Measurements from ENCODE around the gene THADA.
"Not testable (repeated sequence)": the region's sequence is repeated elsewhere in the genome, so short reads cannot be mapped to it uniquely, and the experiment has no call there.

Gene THADA
- long read RNA-seq, donor 1, full-length matches to known transcripts, result 3 of 3 reads
- long read RNA-seq, donor 1, partial matches to known transcripts, result 0 of 3 reads
- long read RNA-seq, donor 1, other reads (novel, unspliced or antisense), result 0 of 3 reads
- long read RNA-seq, donor 2, result 0 reads
- long read RNA-seq, donor 3, partial matches to known transcripts, result 0 of 1 reads
- long read RNA-seq, donor 3, other reads (novel, unspliced or antisense), result 0 of 1 reads
- long read RNA-seq, donor 4, partial matches to known transcripts, result 0 of 1 reads
- long read RNA-seq, donor 4, other reads (novel, unspliced or antisense), result 0 of 1 reads
- long read RNA-seq, donor 5, full-length matches to known transcripts, result 2 of 2 reads
- long read RNA-seq, donor 5, partial matches to known transcripts, result 0 of 2 reads
- long read RNA-seq, donor 5, other reads (novel, unspliced or antisense), result 0 of 2 reads
- long read RNA-seq, donor 6, partial matches to known transcripts, result 0 of 2 reads
- long read RNA-seq, donor 6, other reads (novel, unspliced or antisense), result 0 of 2 reads
- long read RNA-seq, donor 7, partial matches to known transcripts, result 0 of 1 reads
- long read RNA-seq, donor 7, other reads (novel, unspliced or antisense), result 0 of 1 reads
- long read RNA-seq, donor 8, full-length matches to known transcripts, result 2 of 2 reads
- long read RNA-seq, donor 8, partial matches to known transcripts, result 0 of 2 reads
- long read RNA-seq, donor 8, other reads (novel, unspliced or antisense), result 0 of 2 reads

DNA sequence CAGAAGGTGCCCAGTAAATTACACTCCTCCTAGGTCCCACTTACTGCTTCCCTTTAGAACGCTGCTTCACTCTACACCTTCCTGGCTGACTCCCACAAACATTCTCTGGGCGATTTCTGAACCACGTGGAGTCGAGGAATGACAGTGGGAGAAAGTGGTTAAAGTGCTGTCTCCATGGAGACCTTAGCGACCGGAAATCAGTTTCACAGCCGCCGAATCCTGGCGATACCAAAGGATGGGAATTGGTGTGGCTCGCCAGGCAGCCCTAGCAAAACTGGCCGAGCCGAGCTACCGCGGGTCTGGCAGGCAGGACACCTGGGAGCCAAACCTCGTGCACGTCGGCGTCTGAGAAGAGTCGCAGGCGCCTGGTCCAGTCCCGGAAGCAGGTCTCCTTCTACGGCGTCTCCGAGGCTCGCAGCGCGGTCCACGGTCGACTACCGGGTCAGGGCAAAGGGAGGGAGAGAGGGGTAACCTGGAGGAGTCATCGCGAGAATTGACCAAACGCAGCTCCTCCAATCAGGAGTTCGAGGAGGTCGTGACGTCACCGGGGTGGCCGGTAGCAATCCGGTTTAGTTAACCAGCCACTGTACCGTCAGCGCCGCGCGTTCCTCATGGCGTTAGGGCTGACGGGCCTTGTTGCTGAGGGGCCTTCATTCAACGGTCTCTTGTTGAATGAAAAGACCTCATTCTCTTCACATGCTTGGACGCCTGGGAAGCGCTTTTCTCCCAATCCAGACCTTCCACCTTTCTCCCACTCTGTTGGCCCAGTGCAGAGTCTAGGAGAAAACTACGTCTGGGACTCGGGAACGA is at the start of gene THADA:
TSS of gene THADA (minus strand) at position 436 of the 810 bp plus-strand sequence. CDS start 3,646 bp downstream, outside the sequence.
- DNase-seq, result peak; percentile 93

DNA sequence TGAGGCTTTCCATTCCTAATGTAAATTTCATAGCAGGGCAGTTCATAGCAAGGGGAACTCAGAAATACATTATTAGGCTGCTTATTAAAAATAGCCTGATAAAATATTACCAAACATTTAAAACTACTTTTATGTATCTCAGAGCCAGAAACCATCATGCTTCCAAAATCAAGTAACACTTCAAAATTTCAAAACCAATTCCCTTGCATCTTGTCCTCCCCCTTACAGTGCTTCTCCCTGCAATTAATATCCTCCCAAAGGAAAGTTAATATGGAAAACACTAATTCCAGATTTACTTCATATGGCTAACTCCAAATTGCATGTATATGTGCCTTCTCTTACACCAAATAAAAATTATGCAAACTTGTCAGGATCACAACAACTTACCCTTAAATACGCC is 47.8 kb upstream of the THADA start:
- DNase-seq, result no peak

GRCh38 chr2:43642363-43642762 is 46.5 kb upstream of the THADA start:
- no peak for DNase-seq

DNA sequence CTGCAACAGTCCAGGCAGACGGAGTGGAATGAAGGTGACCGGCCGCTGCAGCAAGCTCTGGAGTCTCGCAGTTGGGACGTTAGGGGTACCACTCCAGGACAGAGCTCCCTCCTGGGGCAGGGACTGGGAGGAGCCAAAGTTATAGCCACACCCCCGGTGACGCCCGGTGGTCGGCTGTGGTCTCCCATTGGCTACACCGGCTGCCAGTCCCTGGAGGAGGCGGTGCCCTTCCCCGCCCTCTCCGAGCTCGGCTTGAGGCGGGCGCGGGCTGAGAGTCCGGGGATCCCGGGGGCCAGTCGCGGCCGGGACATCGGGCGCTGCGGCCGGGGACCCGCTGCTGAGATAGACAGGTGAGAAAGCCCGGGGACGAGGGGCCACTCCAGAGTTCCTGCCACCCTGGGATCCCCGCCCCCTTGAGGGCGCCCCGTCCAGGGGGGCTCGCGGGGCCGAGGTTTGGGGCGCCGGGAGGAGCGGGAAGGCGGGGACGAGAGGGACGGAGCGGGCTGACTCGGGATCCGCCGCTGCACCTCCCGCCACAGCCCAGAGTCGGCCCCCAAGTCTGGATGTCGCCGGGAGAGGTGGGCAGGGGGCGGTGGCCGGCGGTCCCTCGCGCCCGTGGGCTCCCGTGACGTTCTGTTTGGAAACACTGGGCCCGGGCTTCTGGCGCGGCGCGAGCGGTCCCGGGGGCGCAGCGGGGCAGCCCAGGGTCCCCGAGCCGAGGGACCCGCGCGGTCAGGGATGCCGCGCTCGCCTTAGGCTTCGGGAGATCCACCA is 41.4 kb upstream of the THADA start, which contains the start of gene PLEKHH2:
TSS of gene PLEKHH2 (plus strand) at position 231 of the 774 bp plus-strand sequence. CDS start 7,414 bp downstream, outside the sequence.
- DNase-seq, result peak; percentile 95

- DNase-seq, result no peak
These were observed 40.8 kb upstream of the THADA start for GRCh38 chr2:43636621-43637020.

- not testable (repeated sequence) for DNase-seq
These were observed 40.3 kb upstream of the THADA start for GRCh38 chr2:43636153-43636552.

- DNase-seq, result peak; percentile 39
These were observed 38.9 kb upstream of the THADA start for GRCh38 chr2:43634604-43635306.

DNA sequence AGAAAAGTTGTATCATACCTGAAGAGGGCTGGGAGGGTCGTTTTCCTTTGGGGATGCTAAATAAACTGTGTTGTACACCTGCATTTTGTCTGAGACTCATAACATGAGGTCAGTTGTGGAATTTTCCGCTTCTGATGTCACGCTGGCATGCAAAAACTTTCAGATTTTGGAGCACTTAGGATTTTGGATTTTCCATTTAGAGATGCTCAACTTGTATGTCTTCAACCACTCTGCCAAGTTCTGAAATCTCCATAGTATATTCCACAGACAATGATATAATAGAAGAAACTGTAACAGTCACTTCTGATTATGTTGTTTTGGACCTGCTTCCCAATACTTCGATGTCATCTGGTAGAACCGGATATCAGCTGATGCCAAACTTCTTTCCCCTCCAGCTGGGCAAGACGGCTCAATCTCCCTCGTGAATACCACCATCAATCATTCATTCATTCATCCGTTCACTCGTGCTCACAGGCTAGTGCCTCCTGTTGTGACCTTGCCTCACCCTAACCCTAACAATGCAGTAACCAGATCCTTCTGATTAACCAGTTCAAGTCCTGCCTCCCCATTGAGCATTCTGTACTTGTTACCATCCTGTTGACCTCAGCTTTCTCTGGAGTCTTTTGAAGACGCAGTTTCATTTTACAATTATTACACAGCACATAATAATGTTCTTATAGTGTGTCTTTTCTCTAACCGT is 35.9 kb upstream of the THADA start:
- DNase-seq, result no peak

DNA sequence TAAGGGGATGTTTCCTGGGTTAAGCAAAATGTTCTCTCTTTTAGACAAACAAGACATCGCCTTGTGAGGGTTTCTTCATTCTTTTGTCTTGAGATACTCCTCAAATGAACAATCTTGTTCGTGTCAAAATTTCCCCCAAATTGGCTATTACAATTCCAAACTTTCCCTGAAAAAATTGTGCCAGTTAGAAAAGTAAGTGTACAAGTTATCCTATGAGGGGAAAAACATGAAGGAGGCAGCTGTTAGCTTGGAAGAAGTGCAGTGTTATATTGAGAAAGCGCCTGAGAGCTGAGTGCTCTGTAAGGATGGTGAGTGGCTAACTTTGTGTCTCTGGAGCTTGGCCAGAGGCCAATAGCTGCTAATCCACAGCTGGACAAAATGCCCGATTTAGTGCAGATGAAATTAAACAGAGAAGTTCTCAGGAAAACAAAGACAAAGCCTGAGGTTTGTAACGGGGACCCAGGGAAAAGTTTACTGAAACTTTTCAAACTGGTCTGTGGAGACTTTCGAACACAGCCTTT is 27.2 kb upstream of the THADA start:
- no peak for DNase-seq

DNA sequence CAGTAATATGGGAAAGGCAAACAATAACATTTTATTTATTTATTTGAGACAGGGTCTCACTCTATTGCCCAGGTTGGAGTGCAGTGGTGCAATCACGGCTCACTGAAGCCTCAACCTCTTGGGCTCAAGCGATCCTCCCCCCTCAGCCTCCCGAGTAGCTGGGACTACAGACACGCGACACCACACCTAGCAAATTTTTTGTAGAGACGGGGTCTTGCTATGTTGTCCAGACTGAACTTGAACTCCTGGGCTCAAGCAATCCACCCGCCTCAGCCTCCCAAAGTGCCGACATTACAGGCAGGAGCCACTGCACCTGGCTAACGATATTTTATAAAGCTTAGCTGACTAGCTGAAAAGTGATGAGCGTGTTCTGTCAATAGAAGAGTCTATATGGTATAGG is 23.7 kb upstream of the THADA start:
- DNase-seq, result no peak

DNA sequence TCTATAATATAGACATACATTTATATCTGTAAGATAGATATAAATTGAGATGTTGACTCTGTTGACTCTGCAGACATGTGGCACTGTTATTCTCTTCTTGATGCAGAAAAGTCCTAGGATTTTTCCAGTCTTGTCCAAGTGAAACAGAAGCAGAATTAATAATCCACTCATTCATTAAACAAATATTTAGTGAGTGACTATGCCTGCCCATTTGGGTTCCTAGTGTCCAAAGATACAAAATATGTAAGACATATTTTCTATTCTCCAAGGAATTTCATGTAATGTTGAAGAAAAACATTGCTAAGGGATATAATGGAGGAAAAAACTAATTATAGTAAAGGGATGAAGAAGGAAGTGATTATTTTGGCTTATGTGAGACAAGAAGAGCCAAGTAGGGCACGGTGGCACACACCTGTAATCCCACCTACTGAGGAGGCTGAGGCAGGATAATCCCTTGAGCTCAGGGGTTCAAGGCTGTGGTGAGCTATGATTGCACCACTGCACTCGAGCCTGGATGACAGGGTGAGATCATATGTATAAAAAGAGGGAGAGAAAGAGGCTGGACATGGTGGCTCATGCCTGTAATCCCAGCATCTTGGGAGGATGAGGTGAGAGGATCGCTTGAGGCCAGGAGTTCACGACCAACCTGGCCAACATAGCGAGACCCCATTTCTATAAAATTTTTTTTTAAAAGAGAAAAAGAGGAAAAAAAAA is 21.3 kb upstream of the THADA start:
- no peak for DNase-seq

DNA sequence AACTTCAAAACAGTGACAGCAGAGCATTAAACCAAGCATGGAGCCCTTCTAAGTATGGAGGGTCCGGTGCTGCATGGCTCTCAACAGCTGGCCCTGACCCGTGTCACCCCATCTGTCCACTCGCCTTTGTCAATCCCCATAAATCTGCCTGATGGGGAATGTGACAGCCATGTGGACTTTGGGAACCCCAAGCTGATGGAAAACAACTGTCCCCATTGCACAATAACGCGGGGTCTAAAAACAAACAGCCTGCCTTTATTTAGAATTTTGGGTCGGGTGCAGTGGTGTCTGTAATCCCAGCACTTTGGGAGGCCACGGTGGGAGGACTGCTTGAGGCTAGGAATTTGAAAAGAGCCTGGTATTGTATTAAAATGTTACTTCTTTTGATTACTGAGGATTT is 17.1 kb upstream of the THADA start:
- DNase-seq, result no peak

DNA sequence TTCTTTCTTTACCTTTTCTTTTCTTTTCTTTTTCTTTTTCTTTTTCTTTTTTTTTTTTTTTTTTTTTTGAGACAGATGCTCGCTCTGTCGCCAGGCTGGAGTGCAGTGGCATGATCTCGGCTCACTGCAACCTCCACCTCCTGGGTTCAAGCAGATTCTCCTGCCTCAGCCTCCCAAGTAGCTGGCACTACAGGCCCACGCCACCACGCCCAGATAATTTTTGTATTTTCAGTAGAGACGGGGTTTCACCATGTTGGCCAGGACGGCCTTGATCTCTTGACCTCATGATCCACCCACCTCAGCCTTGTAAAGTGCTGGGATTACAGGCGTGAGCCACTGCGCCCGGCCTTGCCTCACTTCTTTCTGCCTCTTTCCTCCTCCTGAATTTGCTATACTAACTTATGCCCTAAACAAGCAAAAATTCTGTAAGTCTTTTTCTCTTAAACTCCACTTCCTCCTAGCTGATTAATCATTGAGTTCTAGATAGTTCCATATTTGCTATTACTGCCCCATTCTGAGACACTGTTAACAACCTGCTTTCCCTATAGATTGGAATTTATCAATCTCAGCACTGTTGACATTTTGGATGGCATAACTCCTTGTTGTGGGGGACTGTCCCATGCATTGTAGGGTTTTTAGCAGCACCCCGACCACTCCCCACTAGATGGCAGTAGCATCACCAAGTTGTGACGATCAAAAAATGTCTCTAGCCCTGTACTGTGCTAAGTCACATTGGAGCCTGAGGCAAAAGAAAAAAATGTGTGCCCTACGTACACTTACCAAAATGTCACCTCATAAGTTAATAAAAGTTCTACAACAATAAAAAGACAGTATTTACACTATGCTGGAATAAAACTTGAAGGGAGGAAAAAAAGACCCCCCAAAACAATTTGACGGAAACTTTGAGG is 16.4 kb upstream of the THADA start:
- DNase-seq, result peak; percentile 57

DNA sequence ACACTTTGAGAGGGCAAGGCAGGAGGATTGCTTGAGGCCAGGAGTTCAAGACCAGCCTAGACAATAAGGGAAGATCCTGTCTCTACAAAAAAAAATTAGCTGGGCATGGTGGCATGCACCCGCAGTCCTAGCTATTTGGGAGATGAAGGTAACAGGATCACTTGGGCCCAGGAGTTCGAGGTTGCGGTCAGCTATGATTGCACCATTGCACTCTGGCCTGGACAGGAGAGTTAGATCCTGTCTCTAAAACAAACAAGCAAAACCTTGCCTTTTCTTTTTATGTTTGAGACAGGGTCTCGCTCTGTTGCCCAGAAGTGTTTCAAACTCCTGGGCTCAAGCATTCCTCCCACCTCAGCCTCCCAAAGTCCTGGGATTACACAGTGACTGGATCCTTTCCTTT is 14.5 kb upstream of the THADA start:
- DNase-seq, result no peak

- DNase-seq, result no peak
These were observed 13.6 kb upstream of the THADA start for GRCh38 chr2:43609290-43609918.

GRCh38 chr2:43605851-43606250 is 10.0 kb upstream of the THADA start:
- DNase-seq, result no peak

GRCh38 chr2:43605079-43605655 is 9.3 kb upstream of the THADA start:
- no peak for DNase-seq

DNA sequence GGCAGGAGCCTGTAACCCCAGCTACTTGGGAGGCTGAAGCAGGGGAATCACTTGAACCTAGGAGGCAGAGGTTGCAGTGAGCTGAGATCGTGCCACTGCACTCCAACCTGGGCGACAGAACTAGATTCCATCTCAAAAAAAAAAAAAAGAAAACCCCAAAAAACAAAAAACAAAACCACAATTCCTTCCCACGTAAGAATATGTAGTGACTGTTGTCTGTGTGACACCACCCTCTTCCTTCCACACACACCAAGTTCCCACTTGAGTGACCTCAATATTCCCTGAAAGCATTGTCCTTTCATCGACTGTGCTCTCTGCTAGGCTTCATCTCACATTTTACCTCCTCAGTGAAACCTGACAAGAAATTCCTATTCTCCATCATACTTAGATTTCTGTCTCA is 8.8 kb upstream of the THADA start:
- DNase-seq, result no peak
